HEK293 (cell line): ENCODE results near the gene ZNF618.

Source experiments
- CTCF ChIA-PET: fragments of 350-600 bp; formaldehyde crosslinking; extraction: SDS; loops from one replicate; lab custom pipeline; 2021; ENCODE audit warnings: antibody characterized with exemption; lab: Yijun Ruan, JAX
- POLR2A ChIA-PET: fragments of 300-600 bp; formaldehyde crosslinking; extraction: SDS; loops from one replicate; lab custom pipeline; 2020; ENCODE audit warnings: antibody characterized with exemption, inconsistent platforms; lab: Yijun Ruan, JAX
- H3K27ac ChIP-seq: fragments of 200-500 bp; sonication (Bioruptor generic); 2 replicates; pipeline ENCODE4 v1.5.1; 2014; ENCODE audit warnings: low read depth, low read length, control low read depth, inconsistent platforms; ENCODE audit errors: extremely low read depth
- H3K36me3 ChIP-seq, 2 experiments: fragments of 200-500 bp in 1 of 2; sonication (Bioruptor generic) in 1 of 2; 1 replicate in 1 of 2; 2 replicates in 1 of 2; pipeline ENCODE4 v1.5.1; 2014 to 2017; ENCODE audit warnings: inconsistent platforms in 2 of 2, low read length in 2 of 2; ENCODE audit not compliant: control insufficient read depth in 2 of 2, insufficient read depth in 1 of 2
- H3K4me1 ChIP-seq: fragments of 200-500 bp; sonication (Bioruptor generic); 2 replicates; pipeline ENCODE4 v1.5.1; 2014; ENCODE audit warnings: mild to moderate bottlenecking, low read length, inconsistent platforms; ENCODE audit not compliant: control insufficient read depth, insufficient read depth
- H3K4me3 ChIP-seq: 2 replicates; pipeline ENCODE4 v1.5.1; 2011; ENCODE audit warnings: low read depth, mild to moderate bottlenecking, control low read depth, low read length, moderate library complexity
- H3K9me3 ChIP-seq: fragments of 200-500 bp; sonication (Bioruptor generic); 2 replicates; pipeline ENCODE4 v1.5.1; 2014; ENCODE audit warnings: low read depth, low read length, inconsistent platforms; ENCODE audit not compliant: control insufficient read depth, insufficient read depth
- KLF16 ChIP-seq: fragments of 450-650 bp; formaldehyde crosslinking; IDR thresholded peaks from 2 replicates; pipeline ENCODE4 v1.5.1; 2017; ENCODE audit warnings: missing biosample characterization, missing genetic modification characterization
- KLF9 ChIP-seq: fragments of 450-650 bp; formaldehyde crosslinking; IDR thresholded peaks from 2 replicates; pipeline ENCODE4 v1.5.1; 2016; ENCODE audit warnings: missing biosample characterization, missing genetic modification characterization, low read depth
- SCRT2 ChIP-seq: fragments of 450-650 bp; formaldehyde crosslinking; IDR thresholded peaks from 2 replicates; pipeline ENCODE4 v1.5.1; 2016; ENCODE audit warnings: missing biosample characterization, missing genetic modification characterization
- ZBTB1 ChIP-seq: fragments of 450-650 bp; formaldehyde crosslinking; IDR thresholded peaks from 2 replicates; pipeline ENCODE4 v1.5.1; 2016; ENCODE audit warnings: missing biosample characterization, missing genetic modification characterization
- ZFP37 ChIP-seq: fragments of 450-650 bp; formaldehyde crosslinking; IDR thresholded peaks from 2 replicates; pipeline ENCODE4 v1.5.1; 2016; ENCODE audit warnings: missing biosample characterization, missing genetic modification characterization
- ZNF121 ChIP-seq: fragments of 450-650 bp; formaldehyde crosslinking; IDR thresholded peaks from 2 replicates; pipeline ENCODE4 v1.5.1; 2016; ENCODE audit warnings: missing biosample characterization, missing genetic modification characterization
- ZNF140 ChIP-seq: fragments of 450-650 bp; formaldehyde crosslinking; IDR thresholded peaks from 2 replicates; pipeline ENCODE4 v1.5.1; 2016; ENCODE audit warnings: missing biosample characterization, missing genetic modification characterization
- ZNF292 ChIP-seq: fragments of 450-650 bp; formaldehyde crosslinking; IDR thresholded peaks from 2 replicates; pipeline ENCODE4 v1.5.1; 2016; ENCODE audit warnings: low read depth, missing biosample characterization, missing genetic modification characterization, borderline replicate concordance
- ZNF302 ChIP-seq: fragments of 450-650 bp; formaldehyde crosslinking; IDR thresholded peaks from 2 replicates; pipeline ENCODE4 v1.5.1; 2016; ENCODE audit warnings: missing biosample characterization, missing genetic modification characterization, low read depth
- ZNF354C ChIP-seq: fragments of 450-650 bp; formaldehyde crosslinking; IDR thresholded peaks from 2 replicates; pipeline ENCODE4 v1.5.1; 2016; ENCODE audit warnings: missing biosample characterization, missing genetic modification characterization, low read depth, borderline replicate concordance
- ZNF433 ChIP-seq: fragments of 450-650 bp; formaldehyde crosslinking; IDR thresholded peaks from 2 replicates; pipeline ENCODE4 v1.5.1; 2016; ENCODE audit warnings: missing biosample characterization, missing genetic modification characterization, low read depth
- ZNF624 ChIP-seq: fragments of 450-650 bp; formaldehyde crosslinking; IDR thresholded peaks from 2 replicates; pipeline ENCODE4 v1.5.1; 2017; ENCODE audit warnings: missing biosample characterization, missing genetic modification characterization
- TF ChIP-seq, protein P1 (sequence below): fragments of 450-650 bp; formaldehyde crosslinking; conservative IDR thresholded peaks from 2 replicates; pipeline ENCODE4 v1.5.1; 2016; ENCODE audit warnings: low read depth, missing biosample characterization, missing genetic modification characterization
- TF ChIP-seq, protein P2 (sequence below): fragments of 450-650 bp; formaldehyde crosslinking; IDR thresholded peaks from 2 replicates; pipeline ENCODE4 v1.5.1; 2016; ENCODE audit warnings: missing biosample characterization, missing genetic modification characterization

ZNF618 gene

DNA sequence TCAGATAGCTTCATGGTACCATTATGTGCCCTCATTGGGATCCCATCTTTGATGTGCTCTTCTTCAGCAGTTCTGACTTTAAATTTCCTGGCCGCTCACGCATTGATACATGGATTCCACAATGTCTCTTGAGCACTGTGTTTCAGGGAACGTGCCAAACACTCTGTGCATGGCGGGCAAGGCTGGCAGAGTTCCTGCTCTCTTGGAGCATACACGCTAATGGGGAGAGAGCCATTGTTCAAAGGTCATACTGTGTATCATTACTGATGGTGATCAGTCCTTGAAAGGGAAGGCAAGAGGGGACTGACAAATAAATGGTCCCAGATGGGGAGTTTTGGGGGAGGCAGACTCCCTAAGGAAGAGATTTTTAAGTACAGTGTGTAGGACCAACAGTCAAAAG lies 149.7 kb downstream of the ZNF618 start (continued):
- TF ChIP-seq, protein P1, sequence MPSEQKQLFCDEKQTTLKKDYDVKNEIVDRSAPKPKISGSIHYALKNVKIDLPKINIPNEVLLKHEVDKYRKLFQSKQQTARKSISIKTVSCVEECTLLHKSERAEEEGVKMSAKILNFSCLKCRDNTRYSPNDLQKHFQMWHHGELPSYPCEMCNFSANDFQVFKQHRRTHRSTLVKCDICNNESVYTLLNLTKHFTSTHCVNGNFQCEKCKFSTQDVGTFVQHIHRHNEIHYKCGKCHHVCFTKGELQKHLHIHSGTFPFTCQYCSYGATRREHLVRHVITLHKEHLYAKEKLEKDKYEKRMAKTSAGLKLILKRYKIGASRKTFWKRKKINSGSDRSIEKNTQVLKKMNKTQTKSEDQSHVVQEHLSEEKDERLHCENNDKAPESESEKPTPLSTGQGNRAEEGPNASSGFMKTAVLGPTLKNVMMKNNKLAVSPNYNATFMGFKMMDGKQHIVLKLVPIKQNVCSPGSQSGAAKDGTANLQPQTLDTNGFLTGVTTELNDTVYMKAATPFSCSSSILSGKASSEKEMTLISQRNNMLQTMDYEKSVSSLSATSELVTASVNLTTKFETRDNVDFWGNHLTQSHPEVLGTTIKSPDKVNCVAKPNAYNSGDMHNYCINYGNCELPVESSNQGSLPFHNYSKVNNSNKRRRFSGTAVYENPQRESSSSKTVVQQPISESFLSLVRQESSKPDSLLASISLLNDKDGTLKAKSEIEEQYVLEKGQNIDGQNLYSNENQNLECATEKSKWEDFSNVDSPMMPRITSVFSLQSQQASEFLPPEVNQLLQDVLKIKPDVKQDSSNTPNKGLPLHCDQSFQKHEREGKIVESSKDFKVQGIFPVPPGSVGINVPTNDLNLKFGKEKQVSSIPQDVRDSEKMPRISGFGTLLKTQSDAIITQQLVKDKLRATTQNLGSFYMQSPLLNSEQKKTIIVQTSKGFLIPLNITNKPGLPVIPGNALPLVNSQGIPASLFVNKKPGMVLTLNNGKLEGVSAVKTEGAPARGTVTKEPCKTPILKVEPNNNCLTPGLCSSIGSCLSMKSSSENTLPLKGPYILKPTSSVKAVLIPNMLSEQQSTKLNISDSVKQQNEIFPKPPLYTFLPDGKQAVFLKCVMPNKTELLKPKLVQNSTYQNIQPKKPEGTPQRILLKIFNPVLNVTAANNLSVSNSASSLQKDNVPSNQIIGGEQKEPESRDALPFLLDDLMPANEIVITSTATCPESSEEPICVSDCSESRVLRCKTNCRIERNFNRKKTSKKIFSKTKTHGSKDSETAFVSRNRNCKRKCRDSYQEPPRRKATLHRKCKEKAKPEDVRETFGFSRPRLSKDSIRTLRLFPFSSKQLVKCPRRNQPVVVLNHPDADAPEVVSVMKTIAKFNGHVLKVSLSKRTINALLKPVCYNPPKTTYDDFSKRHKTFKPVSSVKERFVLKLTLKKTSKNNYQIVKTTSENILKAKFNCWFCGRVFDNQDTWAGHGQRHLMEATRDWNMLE (tag by site-specific recombination), result no peak
- no peak for TF ChIP-seq ZNF624

DNA sequence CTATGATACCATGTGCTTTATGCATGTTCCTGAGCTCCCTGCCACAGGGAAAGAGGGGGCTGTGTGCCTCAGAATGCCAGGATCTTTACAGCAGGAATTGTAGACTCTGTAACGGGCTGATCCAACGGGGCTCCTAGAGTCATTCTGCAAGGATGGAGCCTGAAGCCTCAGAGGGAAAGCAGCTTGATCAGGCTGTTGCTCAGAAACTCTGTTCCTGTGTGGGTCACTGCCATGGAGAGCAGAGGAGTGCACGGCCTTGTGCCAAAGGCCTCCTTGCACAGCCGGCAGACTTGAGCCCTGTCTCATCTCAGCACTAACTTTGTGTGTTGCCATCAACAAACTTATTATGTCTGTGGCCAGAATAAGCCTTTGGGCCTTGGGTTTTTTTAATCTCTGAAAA lies 150.2 kb downstream of the ZNF618 start:
- ChIA-PET CTCF (no interaction called here), POLR2A (no interaction called here)
- no peak for TF ChIP-seq ZNF354C (tag by site-specific recombination)
- TF ChIP-seq ZBTB1 (tag by site-specific recombination), result no peak
- TF ChIP-seq KLF9 (tag by site-specific recombination), result no peak
- no peak for TF ChIP-seq ZNF302 (tag by site-specific recombination)
- H3K4me3 ChIP-seq, result no peak overlapping the region
- no peak overlapping the region for H3K27ac ChIP-seq
- H3K36me3 ChIP-seq, result peaks cover 6 to 22% of the 10 kb centered on the region in 2 experiments; a peak in 2 of 3 replicates
- H3K9me3 ChIP-seq, result no peaks in the 10 kb centered on the region
- H3K4me1 ChIP-seq, result no peaks in the 10 kb centered on the region

DNA sequence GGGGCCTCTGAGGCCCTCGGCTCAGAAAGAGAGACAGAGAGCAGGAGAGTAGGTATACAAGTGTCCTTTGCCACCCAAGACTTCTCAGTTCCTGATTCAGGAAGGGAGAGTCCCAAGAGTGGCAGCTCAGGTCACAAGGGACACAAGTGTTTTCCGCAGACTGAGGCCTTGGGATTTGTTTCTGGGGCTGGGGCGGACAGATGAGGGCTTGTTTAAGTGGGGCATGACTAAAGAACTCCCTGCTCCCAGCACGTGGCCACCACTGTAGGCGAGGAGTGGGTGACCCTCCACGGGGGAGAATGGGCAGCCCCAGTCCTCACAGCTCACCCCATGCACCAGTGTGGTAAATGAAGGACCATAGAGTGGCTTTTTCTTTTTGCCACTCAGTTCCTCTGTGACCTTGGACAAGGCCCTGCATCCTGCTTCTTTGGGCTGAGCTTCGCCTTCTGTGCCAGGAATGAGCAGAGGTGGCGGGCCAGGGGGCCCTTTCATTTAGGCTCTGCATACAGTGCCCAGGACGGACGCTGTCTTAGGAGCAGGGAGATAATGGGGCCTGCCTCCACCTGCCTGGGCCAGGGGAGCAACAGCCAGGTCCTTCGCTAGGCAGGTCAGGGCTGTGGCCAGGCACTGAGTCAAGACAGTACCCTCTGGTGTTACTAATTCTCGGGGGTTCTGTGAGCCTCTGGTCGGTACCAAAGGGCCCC lies 151.2 kb downstream of the ZNF618 start:
- TF ChIP-seq ZNF292 (tag by site-specific recombination), result no peak
- no peak for TF ChIP-seq KLF16 (tag by site-specific recombination)
- TF ChIP-seq ZNF140, result no peak
- no peak for TF ChIP-seq ZNF433 (tag by site-specific recombination)
- no peak for TF ChIP-seq ZFP37
- no peak for TF ChIP-seq ZNF121 (tag by site-specific recombination)
- TF ChIP-seq, protein P2, sequence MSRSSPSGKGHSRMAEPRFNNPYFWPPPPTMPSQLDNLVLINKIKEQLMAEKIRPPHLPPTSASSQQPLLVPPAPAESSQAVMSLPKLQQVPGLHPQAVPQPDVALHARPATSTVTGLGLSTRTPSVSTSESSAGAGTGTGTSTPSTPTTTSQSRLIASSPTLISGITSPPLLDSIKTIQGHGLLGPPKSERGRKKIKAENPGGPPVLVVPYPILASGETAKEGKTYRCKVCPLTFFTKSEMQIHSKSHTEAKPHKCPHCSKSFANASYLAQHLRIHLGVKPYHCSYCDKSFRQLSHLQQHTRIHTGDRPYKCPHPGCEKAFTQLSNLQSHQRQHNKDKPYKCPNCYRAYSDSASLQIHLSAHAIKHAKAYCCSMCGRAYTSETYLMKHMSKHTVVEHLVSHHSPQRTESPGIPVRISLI (tag by site-specific recombination), result no peak
- Histone ChIP-seq H3K4me1 (no peaks in the 10 kb centered on the region), H3K36me3 (peaks cover 6 to 23% of the 10 kb centered on the region in 2 experiments; a peak in 2 of 3 replicates), H3K27ac (no peak overlapping the region), H3K4me3 (no peak overlapping the region), H3K9me3 (no peaks in the 10 kb centered on the region)
- POLR2A ChIA-PET, result no interaction called here
- CTCF ChIA-PET, result no interaction called here

DNA sequence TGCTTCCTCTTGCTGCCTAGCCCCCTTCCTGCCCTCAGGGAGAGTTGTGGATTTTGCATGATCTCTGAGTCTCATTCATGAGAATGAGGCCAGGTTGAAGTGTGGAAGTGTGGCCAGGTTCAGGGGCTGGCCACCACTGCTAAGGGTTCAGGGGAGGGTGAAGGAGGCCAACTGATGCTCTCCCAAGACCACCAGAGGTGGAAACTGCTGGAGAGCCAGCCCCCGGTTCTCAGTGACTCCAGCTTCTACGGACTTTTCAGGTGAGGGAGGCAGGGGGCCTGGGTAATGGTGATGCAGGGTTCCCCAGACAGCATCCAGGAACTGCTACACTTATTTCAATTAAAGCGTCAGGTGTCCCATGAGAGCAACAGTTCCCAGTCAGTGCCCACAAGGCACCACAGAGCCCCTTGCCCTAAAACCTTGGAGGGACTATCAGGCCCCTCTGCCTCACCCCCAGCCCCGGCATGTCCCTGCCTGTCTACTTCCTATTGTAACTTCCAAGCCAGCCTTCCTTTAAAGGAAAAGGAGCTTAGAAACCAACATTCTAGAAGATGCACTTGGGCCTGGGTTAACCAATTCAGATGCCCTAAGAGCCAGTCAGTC lies 151.9 kb downstream of the ZNF618 start:
- Histone ChIP-seq H3K9me3 (no peaks in the 10 kb centered on the region), H3K4me3 (no peak overlapping the region), H3K27ac (no peak overlapping the region), H3K36me3 (peaks cover 6 to 28% of the 10 kb centered on the region in 2 experiments; a peak in 2 of 3 replicates), H3K4me1 (no peaks in the 10 kb centered on the region)
- CTCF ChIA-PET, result interaction anchor here (0.9 to 1.5 kb wide), 2 partner anchors 9 to 55 kb away, joined by 3 read pairs; no protein-coding TSS in a partner anchor
- TF ChIP-seq ZNF433 (tag by site-specific recombination) (no peak), SCRT2 (0 out of 2 replicates have a peak, but pooled peaks have one; percentile 17)
- POLR2A ChIA-PET, result no interaction called here
